Stimulated activated CD8-positive, alpha-beta memory T cell treated with anti-CD3 and anti-CD28 coated beads, Interleukin-12 subunit alpha, Interleukin-12 subunit beta, amount 100 ng/mL, for 24 hours (primary cell): ENCODE data around the gene CEP20.

Source experiments
- DNase-seq: peaks from one replicate; pipeline ENCODE4 v3.0.0-alpha.2; 2020; ENCODE audit errors: extremely low read depth

CEP20 gene

GRCh38 chr16:15897834-15898254, 9.4 kb upstream of the CEP20 start:
- no peak for DNase-seq

GRCh38 chr16:15897121-15897780, 8.8 kb upstream of the CEP20 start:
- DNase-seq = no peak

DNA sequence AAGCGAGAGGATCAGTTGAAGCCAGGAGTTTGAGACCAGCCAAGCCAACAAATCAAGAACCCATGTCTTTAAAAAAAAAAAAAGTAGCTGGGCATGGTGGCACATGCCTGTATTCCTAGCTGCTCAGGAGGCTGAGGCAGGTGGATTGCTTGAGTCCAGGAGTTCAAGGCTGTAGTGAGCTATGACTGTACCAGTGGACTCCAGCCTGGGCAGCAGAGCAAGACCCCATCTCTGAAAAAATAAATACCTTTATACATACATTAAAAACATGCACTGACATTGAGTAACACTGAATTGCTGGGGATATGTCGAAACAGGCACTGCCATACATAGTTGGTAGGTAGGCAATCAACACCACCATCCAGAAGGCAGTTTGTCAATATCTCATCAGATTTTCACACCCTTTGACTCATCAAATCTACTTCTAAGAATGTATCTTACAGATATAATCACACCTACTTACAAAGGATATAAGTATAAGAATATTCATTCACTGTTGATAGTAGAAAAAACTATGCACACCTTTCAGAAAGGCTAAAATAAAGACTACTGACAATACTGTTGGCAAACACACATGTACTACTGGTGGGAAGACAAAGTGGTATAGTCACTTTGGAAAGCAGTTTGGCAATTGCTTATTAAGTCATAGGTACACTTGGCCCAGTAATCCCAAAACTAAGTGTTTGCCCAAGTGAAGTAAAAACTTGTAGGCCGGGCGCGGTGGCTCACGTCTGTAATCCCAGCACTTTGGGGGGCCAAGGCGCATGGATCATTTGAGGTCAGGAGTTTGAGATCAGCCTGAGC, 6.4 kb upstream of the CEP20 start:
- DNase-seq = no peak

DNA sequence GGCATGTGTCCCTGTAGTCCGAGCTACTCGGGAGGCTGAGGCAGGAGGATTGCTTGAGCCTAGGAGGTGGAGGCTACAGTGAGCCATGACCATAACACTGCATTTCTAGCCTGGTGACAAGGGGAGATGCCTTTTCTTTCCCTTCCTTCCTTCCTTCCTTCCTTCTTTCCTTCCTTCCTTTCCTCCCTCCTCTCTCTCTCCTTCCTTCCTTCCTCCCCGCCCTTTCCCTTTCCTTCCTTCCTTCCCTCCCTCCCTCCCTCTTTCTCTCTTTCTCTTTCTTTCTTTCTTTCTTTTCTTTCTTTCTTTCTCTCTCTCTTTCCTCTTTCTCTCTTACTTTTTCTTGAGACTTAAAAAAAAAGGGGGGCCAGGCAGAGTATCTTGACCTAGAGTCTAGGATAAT, 3.1 kb upstream of the CEP20 start:
- no peak for DNase-seq

- no peak for DNase-seq
Observed at GRCh38 chr16:15887283-15887682, 1.1 kb downstream of the CEP20 start.

GRCh38 chr16:15886078-15886477, 2.3 kb downstream of the CEP20 start:
- DNase-seq = no peak

GRCh38 chr16:15885560-15886001, 2.8 kb downstream of the CEP20 start:
- no peak for DNase-seq

- DNase-seq = no peak
Observed at GRCh38 chr16:15882563-15882962, 5.8 kb downstream of the CEP20 start.

GRCh38 chr16:15881794-15882379, 6.5 kb downstream of the CEP20 start:
- no peak for DNase-seq

DNA sequence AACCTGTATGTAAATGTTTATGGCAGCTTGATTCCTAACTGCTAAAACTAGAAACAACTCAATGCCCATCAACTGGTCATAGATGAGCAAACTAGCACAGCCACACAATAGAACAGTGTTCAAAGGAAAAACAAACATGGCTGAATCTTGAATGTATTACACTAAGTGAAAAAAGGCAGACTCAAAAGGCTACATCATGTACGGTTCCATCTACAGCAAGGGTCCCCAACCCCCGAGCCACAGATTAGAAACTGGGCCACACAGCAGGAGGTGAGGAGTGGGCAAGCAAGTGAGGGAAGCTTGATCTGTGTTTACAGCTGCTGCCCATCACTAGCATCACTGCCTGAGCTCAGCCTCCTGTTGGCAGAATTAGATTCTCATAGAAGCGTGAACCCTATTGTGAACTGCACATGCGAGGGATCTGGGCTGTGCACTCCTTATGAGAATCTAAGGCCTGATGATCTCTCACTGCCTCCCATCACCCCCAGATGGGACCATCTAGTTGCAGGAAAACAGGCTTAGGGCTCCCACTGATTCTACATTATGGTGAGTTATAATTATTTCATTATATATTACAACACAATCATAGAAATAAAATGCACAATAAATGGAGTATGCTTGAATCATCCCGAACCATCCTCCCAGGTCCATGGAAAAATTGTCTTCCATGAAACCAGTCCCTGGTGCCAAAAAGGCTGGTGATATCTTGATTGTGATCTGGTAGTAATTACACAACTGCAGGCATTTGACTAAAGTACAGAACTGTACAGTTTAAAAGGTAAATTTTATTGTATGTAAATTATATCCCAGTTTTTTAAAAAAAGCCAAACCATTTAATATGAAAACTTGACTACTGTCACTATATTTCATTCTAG, 7.7 kb downstream of the CEP20 start:
- no peak for DNase-seq

GRCh38 chr16:15879255-15879811, 9.1 kb downstream of the CEP20 start:
- no peak for DNase-seq

DNA sequence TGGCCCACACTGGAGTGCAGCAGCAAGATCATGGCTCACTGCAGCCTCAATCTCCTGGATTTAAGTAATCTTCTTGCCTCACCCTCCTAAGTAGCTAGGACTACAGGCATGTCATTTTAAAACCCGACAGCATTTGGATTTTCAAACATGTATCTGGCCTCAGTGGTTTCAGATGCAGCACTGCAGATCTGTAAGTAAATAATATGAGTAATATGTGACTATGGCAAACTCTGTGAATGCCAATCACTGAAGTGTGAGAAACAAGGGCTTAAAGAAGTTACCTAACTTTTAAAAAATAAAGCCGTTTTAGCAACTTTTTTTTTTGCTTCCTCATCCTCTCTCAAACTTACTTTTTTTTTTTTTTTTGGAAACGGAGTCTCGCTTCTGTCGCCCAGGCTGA, 11.9 kb downstream of the CEP20 start:
- DNase-seq = no peak

DNA sequence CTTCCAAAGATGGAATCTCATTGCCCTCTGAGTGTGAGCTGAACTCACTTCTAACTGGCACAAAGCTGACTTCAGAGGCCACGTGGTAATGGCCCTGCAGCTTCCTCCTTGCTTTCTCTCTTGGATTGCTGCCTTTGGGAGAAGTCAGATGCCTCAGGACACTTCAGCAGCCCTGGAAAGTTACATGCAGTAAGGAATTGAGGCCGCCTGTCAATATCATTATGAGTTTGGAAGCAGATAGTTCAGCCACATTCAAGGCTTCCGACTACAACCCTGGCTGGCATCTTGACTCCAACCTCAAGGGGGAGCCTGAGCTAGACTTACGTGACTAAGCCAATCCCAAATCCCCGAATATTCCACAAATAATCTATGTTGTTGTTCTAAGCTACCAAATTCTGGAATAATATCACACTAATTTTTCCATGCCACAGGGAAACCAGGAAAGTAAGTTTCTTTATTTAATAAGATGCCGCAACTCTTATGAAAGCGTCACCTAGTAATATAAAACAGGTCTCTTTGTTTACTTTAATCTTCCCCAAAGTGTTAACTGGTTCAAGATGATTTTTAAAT, 13.6 kb downstream of the CEP20 start:
- DNase-seq = no peak

GRCh38 chr16:15873737-15874136, 14.7 kb downstream of the CEP20 start:
- no peak for DNase-seq

DNA sequence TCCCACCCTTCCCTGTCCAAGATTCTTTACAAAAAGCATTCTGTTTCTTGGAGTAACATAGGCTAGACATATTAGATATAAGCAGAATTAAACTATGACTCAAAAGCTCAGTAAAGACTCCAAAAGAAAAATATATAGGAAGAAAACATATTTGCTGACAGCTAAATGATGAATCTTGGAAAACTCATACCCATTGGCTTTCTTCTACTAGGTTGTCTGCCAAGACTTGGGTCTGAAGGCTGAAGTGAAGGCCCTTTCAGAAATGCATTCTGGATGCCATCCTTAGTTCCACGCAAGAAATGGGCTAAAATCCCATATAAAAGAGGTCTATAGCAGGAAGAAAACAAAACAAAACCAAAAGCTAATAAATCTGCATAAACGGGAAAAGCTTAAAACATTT, 15.1 kb downstream of the CEP20 start:
- no peak for DNase-seq

GRCh38 chr16:15870011-15870410, 18.4 kb downstream of the CEP20 start:
- DNase-seq = no peak

DNA sequence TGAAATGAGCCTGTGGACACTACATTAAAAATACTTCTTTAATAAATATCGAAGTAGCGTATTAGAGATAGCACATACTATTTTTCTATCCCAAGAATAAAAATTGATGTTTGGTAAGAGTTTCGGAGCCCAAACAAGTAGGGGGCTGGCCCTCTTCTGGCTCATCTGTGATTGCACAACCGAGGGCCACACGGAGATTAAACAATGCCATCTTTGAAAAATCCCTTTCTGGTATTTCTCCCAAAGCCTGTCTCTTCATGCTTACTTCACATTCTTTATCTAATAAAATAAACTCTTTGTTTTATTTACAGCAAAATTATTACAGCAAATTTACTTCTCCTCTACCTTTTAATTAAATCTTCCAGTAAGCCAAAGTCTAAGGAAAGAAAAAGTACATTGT, 22.0 kb downstream of the CEP20 start:
- no peak for DNase-seq

DNA sequence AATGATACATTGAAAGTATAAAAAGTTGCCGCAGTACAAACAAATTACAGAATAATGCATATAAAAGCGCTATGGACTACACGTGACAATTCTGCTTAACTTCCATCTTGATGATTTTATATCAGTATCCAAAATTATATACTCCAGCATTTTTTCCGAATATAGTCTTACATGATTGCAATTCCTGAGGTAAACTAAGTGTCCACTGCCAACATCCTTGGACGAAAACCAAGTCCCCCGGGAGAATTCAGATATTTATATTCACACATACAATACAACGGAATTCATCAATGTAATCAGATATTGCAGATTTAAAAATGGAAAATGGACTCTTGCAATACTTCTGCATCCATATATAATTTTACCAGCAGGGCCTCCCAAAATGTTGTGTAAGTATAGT, 22.7 kb downstream of the CEP20 start:
- DNase-seq = no peak

- no peak for DNase-seq
Observed at GRCh38 chr16:15864939-15865338, 23.5 kb downstream of the CEP20 start.

DNA sequence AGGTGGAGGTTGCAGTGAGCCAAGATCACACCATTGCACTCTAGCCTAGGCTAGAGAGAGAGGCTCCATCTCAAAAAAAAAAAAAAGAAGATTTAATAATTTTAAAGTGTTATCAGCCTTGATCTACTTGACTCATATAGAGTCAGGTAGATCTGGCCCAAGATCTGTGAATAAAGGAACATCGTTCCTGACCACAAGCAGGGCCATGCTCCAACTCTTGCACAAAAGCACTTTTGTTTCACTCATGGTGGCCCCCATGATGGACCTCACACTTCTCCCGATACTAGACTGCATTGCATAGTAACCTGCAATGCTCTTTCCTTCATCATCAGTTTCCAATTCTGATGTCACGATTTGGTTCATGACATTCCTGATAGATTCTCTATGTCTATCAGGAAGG, 26.4 kb downstream of the CEP20 start:
- DNase-seq = no peak

GRCh38 chr16:15858921-15859668, 29.3 kb downstream of the CEP20 start:
- no peak for DNase-seq
